Superior temporal gyrus (tissue), 1 donor: ENCODE results near the gene ZNF396.

Experiments used
- DNase-seq: peaks from one replicate; pipeline ENCODE4 v3.0.0-alpha.2; 2016; ENCODE audit errors: extremely low spot score

Gene ZNF396

DNA sequence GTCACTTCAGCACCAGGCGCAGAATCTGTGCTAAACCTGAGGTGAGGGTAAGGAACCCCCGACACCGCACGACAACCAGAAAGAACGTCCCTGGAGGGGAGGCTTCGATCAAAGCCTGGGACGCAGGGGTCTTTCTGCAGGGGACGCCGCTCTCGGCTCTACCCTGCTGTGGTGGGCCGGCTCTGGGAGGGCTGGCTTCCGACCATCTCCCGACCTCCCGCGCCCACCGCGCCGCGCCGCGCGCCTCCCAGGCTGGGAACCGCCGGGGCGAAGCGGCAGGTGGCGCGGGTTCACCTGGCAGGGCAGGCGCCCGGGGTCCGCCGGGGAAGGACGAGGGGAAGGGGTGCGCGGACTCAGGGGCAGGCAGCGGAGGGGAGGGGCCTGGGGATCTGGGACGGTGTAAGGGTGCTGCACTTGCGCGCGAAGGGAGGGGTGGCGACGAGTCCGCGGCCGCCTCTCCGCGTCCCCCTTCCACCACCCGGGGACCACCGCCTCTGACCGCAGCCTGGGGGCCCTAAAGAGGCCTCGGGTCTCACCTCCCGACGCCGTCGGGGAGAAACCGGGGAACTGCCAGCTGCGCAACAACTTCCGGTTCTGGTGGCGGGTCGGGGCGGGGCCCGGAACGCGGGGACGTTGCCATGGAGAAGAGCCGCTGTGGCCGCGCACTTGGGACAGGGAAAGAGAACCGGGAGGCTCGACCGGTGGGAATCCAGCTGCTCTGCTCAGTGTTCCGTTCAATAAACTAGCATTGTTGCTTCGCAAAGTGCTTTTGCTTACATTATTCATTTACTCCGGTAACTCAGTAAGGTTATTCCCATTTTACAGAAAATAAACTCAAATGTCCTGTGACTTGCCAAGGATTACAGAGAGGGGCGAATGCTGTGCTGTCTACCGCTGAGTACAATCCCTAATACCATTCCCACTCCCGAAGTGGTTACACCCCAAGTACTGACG is at the start of gene ZNF396:
Gene ZNF396 (minus strand): TSS at position 596 of the 954 bp plus-strand sequence. CDS start 3,045 bp downstream, outside the sequence.
- DNase-seq: peak; percentile 54

DNA sequence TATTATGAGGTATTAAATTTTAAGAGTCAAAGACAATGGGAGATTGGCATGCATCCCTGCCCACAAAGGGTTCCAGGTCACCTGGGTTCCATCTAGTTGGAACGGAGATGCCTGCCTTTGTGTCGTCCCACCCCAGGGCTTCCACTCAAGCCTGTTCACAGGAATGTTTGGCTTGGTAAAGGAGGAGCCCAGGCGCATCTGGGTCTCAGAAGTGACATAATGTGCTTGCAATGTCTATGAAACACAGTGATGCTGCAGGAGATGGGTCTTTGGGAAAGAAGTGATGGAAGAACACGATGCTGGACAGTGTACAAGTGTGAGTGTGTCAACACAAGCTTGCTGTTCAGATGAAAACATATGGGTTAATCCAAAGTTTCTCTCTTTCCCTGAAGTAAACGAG is 49.6 kb upstream of the ZNF396 start:
- DNase-seq: no peak

DNA sequence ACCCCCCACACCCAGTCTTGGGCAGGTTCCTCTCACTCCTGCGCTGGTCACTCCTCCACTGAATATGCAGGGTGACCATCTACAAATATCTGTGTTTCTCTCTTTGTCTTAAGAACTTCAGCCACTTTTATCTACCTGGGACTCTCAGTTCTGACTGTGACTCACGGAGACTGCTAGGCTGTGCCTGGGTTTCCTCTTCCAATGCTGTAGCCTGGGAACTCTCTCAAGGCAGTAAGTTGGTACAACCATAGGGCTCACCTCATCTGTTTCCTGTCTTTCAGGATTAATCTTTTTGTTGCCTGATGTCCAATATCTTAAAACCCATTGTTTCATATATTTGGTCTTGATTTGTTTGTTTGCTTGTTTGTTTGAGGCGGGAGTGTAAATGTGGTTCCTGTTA is 47.2 kb upstream of the ZNF396 start:
- no peak for DNase-seq

DNA sequence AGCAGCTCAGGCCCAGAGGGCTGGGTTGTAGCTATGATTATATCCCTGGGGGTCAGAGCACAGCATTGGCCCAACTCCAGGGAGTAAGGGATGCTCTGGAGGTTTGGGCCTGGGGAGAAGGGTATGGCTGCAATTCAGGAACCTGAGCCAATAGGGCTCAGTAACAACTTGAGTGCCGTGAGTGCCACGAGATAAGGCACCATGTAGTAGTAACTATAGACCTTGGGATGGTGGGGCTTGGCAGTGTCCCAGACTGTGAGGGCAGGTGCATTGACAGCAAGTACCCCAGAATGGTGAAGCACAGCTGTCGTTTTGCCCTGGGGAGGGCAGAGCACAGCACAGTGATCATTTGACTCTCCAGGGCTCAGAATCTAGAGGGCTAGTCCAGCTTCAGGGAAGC is 45.1 kb upstream of the ZNF396 start:
- DNase-seq: no peak

DNA sequence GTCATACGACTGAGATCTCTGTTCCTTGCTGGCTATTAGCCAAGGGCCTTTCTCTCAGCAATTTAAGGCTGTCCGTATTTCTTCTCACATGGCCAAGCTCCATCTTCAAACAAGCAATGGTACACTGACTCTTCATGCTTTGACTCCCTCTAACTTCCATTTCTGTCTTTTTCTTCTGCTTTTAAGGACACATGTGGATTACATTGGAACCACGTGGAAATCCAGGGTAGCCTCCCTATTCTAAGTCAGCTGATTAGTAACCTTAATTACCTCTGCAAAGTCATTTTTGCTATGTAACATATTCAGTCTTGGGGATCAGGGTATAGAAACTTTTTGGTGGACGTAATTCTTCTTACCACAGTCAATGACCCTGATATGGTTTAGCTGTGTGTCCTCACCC is 41.5 kb upstream of the ZNF396 start:
- DNase-seq: no peak

DNA sequence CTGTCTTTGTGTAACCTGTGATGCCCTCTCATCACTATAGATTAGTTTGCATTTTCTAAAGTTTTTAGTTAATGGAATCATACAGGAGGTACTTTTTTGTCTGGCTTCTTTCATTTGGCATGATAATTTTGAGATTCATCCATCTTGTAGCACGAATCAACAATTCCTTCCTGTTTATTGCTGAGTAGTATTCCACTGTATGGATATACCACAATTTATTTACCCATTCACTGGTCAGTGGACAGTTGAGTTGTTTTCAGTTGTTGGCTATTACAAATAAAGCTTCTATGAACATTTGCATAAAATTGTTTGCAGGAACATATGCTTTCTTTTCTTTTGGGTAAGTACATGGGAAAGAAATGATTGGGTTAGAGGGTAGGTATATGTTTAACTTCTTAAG is 40.1 kb upstream of the ZNF396 start:
- DNase-seq: no peak

DNA sequence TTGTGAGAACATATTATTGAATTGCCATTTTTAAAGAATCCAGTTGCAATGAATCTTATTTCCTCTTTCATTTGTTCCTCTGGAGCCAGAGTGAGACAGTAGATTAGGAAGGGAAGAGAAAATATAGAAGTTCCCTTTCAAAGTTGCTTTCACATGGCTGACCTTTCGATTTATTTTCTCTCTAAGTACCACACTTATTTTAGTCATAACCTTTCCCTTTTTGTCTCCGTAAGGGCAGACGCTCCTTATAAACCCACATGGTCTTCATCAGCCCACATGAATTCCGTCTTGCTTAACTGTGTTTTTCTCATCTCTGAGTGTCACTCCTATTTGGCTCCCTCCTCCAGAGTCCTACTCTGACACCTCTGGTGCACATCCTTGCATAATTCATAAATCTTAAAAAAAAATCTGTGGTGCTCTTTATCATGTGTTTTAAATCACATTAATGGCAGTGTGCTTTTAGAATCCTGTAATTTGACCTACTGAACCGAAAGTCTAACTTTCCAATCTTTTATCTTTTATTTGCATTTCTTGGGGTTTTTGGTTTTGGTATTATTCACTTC is 38.5 kb upstream of the ZNF396 start:
- DNase-seq: peak; percentile 40

GRCh38 chr18:35413163-35413511 is 36.0 kb upstream of the ZNF396 start:
- no peak for DNase-seq

DNA sequence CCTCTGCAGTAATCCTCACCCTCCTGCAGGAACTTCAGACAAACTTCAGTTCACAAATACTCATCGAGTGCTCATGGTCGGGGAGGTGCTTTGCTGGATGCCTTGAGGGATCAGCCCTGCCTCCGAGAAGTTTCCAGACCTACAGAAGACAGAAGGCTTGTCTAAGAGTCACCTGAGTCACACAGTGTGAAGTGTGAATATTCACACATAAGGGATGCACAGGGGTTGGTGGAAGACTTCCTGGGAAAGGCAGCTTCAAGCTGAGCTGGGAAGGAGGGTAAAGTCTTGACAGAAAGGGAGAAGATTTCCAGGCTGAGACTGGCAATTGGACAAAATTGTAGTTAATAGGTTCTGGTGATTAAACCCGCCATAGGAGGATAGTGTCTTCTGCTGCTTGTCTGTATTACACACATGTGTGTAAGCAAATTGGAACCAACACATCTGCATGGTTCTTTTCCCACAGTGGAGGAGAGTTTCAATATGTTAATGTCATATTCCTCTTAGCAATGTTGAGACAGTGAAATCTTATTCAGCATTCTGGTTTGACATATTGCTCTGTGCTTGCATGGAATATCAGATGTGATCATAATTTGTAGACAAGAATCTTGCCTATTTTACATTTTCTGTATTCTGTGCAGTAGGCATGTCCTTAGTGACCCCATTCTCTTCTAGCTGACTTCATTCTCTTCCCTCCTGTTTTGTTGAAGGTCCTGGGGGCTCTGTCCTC is 34.7 kb upstream of the ZNF396 start:
- no peak for DNase-seq

- DNase-seq: no peak
Measured at GRCh38 chr18:35410561-35410960, 33.4 kb upstream of the ZNF396 start.

- no peak for DNase-seq
Measured at GRCh38 chr18:35409911-35410310, 32.8 kb upstream of the ZNF396 start.

DNA sequence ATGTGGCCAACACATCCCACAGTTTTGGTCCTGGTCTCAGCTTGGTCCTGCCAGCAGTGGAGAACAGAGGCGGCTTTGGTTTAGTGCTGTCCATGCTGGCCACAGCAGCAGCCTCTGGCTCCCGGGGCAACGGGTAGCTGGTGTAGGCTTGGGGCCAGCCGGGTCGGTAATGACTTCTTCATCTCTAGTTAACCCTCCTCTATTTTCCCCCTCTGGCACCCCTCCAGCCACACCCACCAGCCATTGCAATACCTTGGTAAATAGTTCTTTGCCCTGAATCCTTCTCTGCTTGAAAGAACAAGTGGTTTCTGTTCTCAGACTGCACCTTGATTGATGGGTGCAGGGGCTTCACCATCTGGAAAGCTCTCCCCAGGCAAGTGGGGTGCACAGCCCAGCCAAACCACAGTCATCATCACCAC is 31.7 kb upstream of the ZNF396 start:
- DNase-seq: no peak

DNA sequence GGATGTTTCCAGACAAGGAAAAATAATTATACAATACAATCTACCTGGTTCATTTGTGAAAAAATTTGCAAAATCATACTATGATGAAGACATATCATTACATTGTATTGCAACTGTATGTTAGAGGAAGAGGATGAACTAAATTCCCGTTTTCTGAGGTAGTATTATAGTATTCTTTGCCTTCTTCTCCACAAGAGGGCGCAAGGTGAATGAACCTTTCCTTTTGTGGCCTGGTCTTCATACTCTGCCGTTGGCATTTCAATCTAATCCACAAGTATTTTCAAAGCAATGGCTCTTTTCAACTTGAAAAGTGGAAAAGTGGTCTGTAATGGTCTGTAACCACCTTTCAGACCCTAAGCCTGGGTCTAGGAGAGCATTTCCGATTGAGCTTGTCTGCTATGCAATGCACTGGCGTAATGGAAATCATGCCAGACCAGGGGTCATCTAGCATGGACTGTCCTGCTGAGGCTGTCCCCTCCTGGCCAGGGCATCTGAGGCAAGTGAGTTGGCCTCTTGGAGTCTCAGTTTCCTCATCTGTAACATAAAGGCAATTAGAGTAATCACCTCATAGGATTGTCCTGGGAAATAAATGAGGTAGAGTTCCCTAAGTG is 30.8 kb upstream of the ZNF396 start:
- peak; percentile 94 for DNase-seq

- DNase-seq: no peak
Measured at GRCh38 chr18:35406666-35407065, 29.5 kb upstream of the ZNF396 start.

DNA sequence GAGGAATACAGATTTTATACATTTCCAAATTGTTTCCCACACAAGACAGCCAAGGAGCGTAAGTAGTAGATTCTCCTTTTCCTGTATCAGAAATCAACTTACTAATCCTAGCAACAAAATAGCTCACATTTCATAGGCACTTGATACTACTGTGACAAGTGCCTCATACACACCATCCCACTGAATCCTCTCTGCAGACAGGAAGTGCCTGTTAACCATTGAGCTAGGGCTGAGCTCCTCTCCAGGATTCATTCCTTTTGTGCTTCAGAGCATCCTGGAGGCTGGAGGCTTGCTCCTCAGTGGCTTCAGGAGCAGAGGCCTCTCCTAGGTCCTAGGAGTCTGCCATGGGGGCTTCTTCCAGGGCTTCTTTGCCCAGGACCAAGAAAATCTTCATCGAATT is 20.8 kb upstream of the ZNF396 start:
- DNase-seq: no peak

GRCh38 chr18:35393716-35394115 is 16.6 kb upstream of the ZNF396 start:
- no peak for DNase-seq

DNA sequence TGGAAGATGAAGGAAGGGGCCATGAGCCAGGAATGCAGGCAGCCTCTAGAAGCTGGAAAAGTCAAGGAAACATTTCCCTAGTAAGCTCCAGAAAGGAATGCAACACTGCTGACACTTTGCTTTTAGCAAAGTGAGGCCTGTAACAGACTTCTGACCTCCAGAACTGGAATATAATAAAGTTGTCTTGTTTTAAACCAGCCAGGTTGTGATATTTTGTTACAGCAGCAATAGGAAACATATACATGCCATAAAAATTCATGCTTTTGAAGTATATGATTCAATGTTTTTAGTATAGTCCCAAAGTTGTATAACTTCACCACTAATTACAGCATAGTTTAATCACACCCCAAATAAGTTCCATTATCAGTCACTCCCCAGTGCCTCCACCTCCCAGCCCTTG is 15.2 kb upstream of the ZNF396 start:
- DNase-seq: no peak

- no peak for DNase-seq
Measured at GRCh38 chr18:35390951-35391700, 14.0 kb upstream of the ZNF396 start.

DNA sequence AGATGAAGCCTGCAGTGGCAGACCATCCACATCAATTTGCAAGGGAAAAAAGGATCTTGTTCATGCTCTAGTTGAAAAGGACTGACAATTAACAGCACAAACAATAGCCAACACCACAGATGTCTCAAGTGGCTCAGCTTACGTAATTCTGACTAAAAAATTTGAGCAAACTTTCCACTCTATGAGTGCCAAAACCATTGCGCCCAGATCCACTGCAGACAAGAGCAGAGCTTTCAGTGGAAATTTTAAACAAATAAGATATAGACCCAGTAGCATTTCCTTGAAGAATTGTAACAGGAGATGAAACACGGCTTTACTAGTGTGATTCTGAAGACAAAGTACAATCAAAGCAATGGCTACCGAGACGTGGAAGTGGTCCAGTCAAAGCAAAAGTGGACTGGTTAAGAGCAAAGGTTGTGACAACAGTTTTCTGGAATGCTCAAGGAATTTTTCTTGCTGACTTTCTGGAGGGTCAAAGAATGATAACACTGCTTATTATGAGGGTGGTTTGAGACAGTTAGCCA is 12.0 kb upstream of the ZNF396 start:
- peak; percentile 71 for DNase-seq

DNA sequence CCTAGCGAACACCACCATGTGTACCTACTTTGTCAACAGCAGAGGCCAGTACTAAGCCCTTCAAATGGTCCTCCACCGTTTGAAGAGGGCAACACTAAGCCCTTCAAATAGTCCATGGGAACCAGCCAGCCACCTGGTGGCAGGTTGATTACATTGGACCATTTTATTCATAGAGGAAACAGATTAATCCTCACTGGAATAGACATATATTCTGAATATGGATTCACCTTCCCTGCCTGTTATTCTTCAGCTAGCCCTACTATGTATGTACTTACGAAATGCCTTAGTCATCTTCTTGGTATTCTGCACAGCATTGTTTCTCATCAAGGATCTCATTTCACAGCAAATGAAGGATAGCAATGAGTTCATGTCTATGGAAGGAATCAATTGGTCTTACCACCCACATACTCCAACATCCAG is 10.0 kb upstream of the ZNF396 start:
- no peak for DNase-seq

DNA sequence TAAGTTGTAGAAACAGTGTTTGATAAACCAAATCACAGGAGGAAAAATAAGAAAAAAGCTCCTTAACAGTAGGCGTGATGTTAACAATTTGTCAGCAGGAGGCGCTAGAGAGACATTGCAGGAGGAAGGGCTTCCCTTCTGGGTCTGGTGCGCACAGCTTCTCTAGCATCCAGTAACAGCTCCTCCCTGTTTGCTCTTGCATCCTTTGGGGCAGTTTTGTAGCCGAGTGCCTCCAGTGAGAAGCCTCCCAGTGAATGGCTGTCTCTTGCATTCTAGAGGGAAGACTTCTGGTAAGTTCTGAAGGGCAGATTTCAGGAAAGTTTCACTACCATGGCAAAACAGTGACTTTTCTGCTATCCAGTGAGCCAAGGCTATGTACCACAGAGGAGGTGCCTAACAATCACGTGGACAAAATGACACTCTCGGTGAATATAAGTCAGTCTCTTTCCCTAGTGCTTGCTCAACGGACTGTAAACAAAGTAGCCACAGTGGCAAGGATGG is 9.5 kb upstream of the ZNF396 start:
- DNase-seq: peak; percentile 90
